Measurements from ENCODE around the gene PTPRU. TPM values are rescaled to one million over a fixed set of nuclear protein-coding genes. Genes with fewer than 3 reads are reported as not detected.
A peak's percentile ranks its signal among the peaks of the same experiment; 100 is the strongest.

Gene PTPRU
- total RNA-seq, 1 experiment from 2014 or later = 8.9 TPM

DNA sequence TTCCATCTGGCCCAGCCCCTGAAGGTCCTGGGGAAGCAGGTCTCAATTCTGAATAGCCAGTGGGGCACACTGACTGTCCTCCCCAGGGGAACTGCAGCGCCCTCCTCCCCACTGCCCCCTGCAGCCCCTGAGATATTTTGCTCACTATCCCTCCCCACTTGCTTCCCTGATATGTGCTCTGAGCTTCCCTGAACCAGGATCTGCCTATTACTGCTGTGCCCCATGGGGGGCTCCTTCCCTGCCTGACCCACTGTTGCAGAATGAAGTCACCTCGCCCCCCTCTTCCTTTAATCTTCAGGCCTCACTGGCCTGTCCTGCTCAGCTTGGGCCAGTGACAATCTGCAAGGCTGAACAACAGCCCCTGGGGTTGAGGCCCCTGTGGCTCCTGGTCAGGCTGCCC is 89.8 kb downstream of the PTPRU start:
- no peak for DNase-seq (ENCODE audit: extremely low read depth, low read depth)

DNA sequence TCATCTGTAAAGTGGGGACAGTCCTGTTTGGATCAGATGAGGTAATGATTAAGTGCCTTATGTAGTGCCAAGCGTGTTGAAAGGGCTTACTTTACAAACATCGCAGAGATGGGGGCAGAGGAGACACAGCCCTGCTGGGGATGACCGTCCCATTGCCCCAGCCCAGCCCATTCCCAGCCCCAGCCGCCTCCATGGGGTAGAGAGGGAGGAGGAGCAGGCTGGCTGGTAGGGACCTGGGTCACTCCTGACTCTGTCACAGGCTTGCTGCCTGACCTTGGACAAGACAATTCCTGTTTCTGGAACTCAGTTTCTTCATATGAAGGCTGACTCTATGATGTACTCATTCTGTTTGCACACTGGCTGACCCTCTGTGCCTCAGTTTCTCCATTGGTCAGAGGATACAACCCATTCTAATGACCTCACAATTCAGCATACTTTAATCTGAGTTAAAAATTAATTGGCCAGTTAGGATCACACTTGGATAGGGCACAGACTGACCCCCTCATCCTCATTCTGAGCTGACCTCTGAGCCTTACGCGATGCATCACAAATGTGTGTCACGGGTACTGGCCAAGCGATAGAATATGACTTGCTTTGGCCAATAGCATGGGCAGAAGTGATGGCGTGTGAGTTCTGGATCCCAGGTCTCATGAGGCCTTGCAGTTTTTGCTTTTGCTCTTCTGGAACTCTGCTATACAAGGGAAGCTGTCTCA is 91.1 kb downstream of the PTPRU start:
- DNase-seq (ENCODE audit: extremely low read depth, low read depth) = no peak

DNA sequence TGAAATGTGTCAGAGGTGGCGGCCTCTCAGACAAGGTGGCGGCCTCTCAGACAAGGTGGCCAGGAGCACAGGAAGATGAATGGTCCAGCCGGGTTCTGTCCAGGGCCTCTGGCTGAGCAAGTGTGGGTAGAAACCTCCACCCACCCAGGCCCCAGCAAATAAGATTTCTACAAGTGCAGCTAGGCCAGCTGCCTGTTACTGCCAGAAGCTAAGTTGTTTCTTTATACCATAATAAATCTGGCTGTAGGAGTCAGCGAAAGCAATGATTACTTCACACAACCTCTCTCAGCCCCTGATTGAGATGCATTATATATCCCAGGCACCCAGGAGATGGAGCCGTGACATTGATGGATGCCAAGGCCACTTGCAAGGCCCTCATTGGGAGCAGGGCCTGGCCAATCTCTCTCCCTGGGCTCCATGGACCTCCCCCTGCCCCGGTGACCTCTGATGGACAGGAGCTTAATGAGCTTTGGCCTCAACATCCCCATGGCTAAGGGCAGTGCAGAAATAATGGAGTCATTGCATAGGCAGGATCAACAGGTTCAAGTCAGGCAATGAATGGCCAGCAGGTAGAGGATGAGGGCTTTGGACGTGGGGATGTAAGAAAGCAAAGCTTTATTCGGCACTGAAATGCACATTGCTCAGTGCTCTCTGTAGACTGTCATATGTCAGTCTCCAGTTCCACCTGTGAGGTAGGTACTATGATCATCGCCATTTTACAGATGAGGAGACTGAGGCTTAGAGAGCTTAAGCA is 92.9 kb downstream of the PTPRU start:
- no peak for DNase-seq (ENCODE audit: extremely low read depth, low read depth)

DNA sequence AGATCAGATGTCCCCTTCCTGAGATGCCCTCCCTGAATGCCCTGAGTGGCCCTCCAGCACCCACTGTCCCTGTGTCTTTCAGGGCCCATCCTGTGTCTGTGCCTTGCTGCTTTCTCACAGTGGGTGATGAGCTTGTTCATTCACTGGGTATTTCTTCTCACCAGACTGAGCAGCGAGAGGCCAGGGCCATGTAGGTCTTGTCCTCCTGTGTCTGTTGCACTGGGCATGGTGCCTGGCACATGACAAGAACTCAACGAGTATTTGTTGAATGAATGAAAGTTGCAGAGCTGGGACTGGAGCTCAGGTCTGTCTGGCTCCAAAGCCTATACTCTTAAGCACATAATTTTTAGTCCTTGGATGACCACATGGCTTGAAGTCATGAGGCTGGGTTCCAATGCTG is 93.8 kb downstream of the PTPRU start:
- no peak for DNase-seq (ENCODE audit: extremely low read depth, low read depth)

DNA sequence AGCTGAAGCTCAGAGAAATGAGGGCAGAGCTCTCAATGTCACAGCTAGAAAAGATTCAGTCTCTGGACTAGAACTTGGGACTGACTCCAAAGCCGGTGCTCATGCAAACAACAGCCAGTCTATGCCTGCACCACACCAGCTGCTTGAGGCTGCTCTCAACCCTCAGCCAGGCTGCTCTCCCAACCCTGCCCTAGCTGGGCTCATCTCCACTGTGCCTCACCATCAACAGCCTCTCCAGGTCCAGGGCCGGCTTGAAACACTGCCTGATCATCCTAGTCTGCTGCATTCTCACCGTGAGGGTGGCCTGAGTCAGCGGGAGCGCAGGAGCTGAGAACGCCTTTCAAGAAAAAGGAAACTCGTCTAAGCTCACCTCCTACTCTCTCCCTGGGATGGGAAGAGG is 94.5 kb downstream of the PTPRU start:
- no peak for DNase-seq (ENCODE audit: extremely low read depth, low read depth)

DNA sequence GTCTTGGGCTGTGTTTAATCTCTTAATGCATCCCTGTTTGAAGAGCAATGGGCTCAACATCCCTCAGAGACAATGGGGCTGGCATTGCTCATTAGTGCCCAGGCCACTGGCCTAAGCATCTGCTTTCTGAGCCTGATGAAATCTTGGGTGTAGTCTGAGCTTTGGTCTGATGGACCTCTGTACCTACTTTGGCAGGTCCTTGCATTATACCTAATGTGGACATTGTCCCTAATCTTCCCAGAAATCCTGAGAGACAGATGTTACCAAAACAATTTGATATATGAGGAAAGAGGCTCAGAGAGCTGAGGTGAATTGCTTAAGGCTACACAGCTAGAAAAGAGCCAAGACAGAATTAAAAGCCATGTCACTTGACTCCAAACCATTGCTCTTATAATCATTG is 95.0 kb downstream of the PTPRU start:
- no peak for DNase-seq (ENCODE audit: extremely low read depth, low read depth)

DNA sequence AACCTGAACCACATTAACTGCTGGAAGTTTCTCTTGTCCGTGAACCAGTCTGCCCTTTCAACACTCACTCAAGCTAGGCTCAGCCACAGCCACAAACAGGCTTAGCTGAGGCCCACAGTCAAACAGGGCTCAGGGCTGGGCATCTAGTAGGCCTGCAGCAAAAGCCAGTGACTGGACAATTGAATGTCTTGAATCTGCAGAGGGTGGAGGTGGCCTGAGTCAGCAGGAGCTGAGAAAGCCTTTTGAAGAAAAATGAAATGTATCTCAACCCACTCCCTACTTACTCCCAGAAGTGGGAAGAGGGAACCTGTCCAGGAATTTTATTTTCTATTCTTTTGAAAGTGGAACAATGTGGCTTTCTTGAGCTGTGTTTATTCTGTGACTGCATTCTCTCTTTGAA is 95.4 kb downstream of the PTPRU start:
- DNase-seq (ENCODE audit: extremely low read depth, low read depth) = no peak

DNA sequence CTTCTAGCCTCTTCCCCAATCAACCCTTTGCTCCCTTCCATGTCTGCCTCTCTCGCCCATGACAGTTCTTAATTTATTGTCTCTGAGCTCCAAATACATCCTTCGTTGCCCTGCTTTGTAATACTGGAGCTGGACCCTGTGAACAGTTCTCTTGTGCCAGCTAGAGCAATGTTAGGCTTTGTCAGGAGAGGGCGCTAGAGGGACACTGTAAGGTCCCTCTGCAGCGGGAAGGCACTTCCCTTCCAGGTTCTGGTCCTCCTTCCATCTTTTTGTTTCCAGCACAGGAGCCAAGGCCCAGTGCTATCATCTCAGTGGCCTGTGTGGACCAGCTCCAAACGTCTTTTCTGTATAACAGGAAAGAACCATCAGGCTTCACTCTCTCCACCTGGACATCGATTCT is 95.9 kb downstream of the PTPRU start:
- DNase-seq (ENCODE audit: extremely low read depth, low read depth) = peak; percentile 9

DNA sequence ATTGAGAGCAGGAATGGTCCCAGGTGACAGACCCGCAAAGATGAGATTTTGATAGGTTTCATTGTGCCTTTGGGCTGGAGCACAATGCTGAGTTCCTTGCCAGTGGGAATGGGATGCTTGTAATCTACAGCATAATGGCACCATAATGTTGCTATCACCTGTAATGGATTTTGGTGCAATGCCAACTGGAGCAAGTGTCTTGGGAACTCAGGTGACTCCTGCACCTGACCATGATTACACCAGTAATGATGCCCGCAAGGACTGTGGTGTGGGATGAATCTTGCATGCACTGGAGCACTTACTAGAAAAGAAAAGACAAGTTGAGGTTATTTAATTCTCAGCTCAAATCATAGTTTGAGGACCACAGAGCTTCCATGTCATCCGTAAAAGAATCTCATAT is 96.7 kb downstream of the PTPRU start:
- no peak for DNase-seq (ENCODE audit: extremely low read depth, low read depth)

DNA sequence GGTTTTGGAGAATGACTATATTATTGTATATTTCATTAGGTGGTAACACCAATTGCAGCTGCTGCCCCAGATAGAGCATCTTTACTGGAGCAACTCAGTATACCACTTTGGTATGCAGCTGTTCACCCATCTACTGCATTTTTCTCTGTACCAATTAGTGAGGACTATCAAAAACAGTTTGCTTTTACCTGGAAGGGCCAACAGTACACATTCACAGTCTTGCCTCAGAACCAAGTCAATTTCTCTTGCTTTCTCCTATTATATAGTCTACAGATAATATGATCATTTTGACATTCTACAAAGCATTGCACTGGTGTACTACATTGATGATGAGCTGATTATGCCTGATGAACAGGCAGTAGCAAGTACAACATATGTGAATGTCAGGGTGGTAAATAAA is 99.3 kb downstream of the PTPRU start:
- no peak for DNase-seq (ENCODE audit: extremely low read depth, low read depth)

DNA sequence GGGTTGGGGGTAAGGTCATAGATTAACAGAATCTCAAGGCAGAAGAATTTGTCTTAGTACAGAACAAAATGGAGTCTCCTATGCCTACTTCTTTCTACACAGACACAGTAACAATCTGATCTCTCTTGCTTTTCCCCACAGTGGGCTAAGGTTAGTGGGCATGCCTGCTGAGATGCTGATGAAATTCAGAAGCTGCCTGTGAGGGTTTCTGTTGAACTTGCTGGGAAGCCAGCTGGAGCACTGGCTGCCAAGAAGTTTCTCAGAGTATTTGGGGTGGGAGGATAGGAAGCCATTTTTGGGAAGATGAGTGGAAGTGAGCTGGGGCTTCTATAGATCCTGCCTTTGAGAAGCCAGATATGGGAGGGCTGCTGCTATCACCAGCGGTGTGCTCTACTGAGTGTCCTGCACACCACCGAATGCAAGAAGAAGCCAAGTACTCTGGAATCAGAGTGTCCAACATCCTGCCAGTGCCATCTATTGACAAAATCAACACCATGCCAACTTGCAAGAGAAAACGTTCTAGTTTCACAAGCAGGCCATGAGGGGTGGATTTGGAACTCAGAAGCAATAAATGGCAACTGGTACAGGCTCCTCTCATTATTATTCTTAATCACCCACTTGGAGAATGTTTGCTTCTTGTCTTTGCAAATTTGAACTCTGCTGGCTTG is 102.7 kb downstream of the PTPRU start:
- DNase-seq (ENCODE audit: extremely low read depth, low read depth) = no peak

DNA sequence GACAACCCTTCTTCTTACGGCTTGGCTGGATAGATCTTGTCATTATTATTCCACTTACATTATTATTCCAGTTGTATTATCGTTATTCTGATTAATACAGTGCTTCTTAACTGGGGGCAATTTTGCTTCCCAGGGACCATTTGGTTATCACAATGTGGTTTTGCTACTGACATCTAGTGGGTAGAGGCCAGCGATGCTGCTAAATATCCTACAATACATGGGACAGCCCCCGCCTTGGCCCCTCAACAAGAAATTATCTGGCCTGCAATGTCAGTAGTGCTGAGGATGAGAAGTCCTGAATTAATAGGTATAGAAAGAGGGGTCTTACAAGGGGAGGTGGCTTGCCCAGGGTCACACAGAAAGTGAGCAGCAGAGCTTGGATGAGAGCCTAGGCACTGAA is 105.6 kb downstream of the PTPRU start:
- no peak for DNase-seq (ENCODE audit: extremely low read depth, low read depth)

DNA sequence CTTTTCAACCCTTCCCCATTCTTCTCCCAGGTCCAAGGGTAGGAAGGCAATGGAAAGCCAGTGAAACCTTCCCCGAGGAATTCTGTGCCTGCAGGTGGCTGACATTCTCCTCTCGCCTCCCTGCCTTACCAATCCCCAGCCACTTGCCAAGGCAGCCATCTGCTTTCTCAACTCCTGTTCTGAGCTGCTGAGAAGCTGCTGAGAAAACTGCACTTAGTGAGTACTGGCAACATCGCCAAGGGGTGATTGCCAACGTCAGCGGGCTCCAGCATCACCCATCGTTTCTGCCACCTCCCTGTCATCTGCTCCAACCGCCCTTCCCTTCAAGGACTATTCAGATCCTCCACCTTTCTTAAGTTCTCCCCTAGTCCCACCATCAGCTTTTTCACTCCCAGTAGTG is 106.0 kb downstream of the PTPRU start:
- no peak for DNase-seq (ENCODE audit: extremely low read depth, low read depth)

DNA sequence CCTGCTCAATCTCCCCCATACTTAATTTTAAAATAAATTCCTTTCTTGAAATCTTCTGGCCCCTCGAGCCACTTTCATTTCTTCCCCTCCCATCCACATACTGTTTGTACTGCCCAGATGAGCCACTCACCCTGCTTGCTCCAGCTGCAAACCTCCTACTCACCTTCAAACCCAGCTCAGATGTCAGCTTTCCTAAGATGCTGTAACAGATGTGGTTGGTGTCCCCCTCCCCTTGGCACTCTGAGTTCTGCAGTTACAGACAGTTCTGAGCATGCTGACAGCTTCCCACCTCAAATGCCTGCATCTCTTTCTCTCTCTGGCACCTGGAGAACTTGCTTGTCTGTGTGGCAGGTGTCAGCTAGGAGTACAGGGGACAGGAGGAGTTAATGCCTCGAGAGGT is 106.7 kb downstream of the PTPRU start:
- no peak for DNase-seq (ENCODE audit: extremely low read depth, low read depth)

DNA sequence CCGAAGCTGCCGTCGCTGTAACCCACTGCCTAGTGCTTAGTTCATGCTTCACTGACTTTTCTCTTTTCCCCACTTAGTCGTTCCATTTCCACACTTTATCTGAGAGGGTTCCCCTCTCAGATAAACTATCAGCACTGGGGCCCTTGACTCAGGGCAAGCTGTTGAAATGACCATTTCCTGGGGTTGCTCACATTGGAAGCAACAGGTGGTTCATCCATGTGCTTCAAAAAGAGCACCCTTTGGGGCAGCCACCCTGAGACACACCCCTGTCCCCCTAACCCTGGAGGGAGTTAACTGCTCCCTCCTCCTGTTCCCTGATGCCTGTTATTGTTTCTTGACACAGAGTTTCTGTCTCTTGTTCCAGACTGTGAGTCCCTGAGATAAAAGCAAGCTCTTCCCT is 107.2 kb downstream of the PTPRU start:
- no peak for DNase-seq (ENCODE audit: extremely low read depth, low read depth)

DNA sequence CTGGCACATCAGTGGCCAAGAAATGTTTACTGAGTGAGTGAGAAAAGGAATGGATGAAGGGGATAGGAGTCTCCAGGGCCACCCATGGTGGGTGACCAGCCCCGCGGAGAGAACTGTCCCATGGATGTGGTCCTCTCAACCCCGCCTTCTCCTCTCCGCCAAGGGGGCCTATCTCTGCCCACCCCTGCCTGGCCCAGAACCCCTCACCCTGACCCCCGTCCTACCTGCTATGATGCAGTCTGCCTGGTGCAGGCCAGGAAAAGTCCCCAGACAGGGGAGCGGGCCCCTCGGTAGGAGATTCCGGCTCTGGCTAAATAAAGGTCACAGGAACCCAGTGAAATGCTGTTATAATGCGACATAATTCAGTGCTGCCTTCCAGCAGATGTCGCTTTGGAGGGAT is 107.6 kb downstream of the PTPRU start:
- DNase-seq (ENCODE audit: extremely low read depth, low read depth) = no peak

DNA sequence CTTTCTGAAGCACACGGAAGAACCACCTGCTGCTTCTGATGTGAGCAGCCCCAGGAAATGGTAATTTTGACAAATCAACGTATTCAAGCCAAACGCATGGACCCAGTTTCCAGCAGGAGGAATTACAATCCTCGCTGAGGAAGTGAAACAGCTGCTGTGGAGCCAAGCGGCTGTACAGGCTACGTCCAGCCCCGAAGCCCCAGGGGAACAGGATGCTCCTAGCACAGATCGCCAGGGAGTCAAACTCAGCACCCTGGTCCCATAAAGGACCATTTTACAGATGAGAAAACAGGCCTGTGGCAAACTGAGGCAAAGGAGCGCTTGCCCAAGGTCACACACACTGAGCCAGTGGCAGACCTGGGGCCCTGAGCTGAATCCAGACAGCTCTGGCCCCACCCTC is 108.0 kb downstream of the PTPRU start:
- DNase-seq (ENCODE audit: extremely low read depth, low read depth) = no peak

DNA sequence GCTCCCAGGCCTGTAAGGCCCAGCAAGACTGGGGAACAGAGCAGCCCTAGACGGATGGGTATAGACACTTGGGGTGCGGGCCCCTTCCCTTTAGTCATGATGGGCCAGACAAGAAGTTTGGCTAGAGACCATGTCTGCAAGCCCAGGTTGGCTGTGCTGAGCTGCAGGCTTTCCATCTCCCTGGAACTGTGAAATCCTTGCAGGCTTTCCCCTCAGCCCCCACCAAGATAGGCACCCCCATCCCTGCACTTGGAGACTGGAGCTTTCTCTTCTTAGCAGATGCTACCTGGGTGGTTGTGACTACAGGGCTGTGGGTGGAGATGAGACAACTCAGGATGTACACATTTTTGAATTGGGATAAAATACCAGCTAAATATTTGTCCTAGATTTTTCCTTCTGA is 110.3 kb downstream of the PTPRU start:
- no peak for DNase-seq (ENCODE audit: extremely low read depth, low read depth)

DNA sequence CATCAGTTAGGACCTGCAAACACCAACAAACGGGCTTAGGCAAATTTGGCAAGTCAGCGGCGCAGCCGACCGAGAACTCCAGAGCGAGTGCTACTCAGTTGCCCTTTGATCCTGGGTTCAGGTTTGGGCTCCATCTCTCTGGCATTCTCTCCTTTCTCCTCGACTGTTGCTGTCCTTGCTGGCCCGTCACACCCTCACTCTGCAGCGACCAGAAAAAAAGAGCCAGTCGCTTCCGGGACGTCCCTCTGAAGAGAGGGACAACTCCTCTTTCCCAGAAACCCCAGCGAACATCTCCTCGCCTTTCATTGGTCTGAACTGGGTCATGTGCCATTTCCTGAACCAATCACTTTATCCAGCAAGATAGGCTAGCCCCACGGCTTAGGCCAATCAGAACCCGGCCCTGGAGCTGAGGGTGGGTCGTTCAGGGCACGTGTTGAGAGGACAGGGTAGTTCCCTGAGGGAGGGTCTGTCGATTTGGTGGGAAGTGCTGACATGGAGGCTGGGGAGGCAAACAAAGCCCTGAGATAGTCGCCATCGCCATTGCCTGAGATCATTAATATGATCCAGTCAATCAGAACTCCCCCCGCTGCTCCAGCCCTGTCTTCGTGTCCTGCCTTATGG is 113.7 kb downstream of the PTPRU start:
- no peak for DNase-seq (ENCODE audit: extremely low read depth, low read depth)

DNA sequence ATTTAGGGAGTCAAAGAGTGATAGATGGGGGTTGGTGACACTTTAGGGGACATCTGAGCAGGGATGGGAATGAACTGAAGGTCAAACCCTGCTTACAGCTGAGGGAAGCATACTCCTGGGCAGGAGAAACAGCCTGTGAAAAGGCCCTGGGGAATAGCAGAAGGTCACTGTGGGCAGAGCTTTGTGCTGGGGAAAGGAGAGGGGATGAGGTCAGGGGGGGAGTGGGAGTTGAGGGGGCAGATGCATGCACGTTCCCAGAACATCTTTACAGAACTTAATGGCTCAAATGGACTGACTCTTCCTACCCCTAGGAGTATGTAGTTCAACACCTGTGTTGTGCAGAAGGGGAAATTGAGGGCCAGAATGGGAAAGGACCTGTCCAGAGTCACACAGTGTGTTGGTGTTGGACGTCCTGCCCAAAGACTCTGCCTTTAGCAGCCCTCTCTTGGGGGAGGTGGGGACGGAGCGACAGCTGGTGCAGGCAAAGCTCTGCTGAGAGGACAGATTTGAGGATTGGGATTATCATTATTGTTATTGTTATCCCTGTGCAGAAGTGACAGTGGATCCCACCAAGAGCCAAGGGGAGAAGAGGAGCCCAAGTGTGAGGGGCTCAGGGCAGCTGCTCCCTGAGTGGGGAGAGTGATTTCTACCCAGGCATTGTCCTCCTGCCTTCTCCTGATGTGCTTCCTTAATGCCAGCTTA is 116.5 kb downstream of the PTPRU start:
- DNase-seq (ENCODE audit: extremely low read depth, low read depth) = no peak

DNA sequence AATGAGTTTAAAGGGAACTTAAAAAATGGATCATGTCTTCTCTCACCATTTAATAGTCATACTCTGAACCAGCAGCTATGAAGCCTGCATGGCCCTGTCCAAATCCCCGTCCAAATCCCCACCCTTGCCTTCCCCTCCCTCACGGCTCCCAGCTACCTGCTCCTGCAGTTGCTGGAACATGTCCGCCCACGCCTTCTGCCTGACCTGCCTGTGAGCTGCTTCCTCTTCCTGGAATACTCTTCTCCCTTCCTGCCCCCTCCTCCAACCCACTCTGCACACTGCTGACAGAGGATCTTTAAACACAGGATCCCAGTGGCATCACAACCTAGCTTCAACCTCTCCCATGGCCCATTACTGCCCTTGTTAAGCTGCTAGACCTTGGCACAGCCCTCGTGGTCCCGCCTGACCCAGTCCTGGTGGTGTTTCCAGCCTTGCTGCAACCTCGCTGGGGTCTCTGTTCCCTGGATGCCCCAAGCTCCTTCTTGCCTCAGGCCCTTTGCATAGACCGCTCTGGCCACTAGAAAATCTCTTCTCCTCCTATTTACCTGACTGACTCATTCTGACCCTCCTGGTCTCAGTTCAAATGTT is 118.3 kb downstream of the PTPRU start:
- no peak for DNase-seq (ENCODE audit: extremely low read depth, low read depth)
